HFF-Myc (cell line): ENCODE data around the gene ANKRD55.
"Not testable (repeated sequence)": the region's sequence is repeated elsewhere in the genome, so short reads cannot be mapped to it uniquely, and the experiment has no call there.

ENCODE experiments used
- DNase-seq: peaks from one replicate; pipeline ENCODE4 v3.0.0-alpha.2; 2011; ENCODE audit warnings: low read depth; ENCODE audit errors: extremely low read depth
- H3K4me3 ChIP-seq: replicated peaks from 2 replicates; pipeline ENCODE4 v1.5.1; 2011; ENCODE audit warnings: low read depth, mild to moderate bottlenecking, control low read depth, low read length
- TF ChIP-seq, protein P1 (sequence below): IDR thresholded peaks from 2 replicates; pipeline ENCODE4 v1.5.1; 2012; ENCODE audit warnings: mild to moderate bottlenecking, low read depth, low read length, control low read depth; ENCODE audit errors: missing control alignments

The ANKRD55 gene

GRCh38 chr5:56130664-56131063 lies 102.5 kb downstream of the ANKRD55 start:
- TF ChIP-seq, protein P1, sequence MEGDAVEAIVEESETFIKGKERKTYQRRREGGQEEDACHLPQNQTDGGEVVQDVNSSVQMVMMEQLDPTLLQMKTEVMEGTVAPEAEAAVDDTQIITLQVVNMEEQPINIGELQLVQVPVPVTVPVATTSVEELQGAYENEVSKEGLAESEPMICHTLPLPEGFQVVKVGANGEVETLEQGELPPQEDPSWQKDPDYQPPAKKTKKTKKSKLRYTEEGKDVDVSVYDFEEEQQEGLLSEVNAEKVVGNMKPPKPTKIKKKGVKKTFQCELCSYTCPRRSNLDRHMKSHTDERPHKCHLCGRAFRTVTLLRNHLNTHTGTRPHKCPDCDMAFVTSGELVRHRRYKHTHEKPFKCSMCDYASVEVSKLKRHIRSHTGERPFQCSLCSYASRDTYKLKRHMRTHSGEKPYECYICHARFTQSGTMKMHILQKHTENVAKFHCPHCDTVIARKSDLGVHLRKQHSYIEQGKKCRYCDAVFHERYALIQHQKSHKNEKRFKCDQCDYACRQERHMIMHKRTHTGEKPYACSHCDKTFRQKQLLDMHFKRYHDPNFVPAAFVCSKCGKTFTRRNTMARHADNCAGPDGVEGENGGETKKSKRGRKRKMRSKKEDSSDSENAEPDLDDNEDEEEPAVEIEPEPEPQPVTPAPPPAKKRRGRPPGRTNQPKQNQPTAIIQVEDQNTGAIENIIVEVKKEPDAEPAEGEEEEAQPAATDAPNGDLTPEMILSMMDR: no peak
- no peak for DNase-seq
- no peak overlapping the region for H3K4me3 ChIP-seq

GRCh38 chr5:56129288-56129687 lies 103.8 kb downstream of the ANKRD55 start:
- TF ChIP-seq, protein P1: no peak
- DNase-seq: no peak
- no peak overlapping the region for H3K4me3 ChIP-seq

DNA sequence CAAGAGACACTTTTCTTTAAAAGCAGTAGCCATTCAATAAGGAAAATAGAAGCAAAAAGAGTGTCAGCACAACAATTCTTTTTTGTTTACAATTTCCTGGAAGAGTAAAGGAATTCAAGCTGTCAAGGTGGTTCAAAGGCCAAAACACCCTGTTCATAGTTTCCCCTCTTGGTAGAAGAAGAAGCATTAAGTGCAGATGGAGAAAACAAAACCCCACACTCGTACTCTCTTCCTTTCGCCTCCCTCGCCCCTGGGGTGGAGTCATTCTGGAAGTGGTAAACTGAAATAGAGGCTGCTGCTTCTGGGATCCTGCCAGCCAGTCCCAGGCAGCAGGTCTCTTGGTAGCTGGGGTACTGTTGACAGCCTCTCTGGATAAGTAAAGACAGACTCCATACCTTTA lies 105.0 kb downstream of the ANKRD55 start:
- no peak overlapping the region for H3K4me3 ChIP-seq
- no peak for DNase-seq
- TF ChIP-seq, protein P1: no peak

DNA sequence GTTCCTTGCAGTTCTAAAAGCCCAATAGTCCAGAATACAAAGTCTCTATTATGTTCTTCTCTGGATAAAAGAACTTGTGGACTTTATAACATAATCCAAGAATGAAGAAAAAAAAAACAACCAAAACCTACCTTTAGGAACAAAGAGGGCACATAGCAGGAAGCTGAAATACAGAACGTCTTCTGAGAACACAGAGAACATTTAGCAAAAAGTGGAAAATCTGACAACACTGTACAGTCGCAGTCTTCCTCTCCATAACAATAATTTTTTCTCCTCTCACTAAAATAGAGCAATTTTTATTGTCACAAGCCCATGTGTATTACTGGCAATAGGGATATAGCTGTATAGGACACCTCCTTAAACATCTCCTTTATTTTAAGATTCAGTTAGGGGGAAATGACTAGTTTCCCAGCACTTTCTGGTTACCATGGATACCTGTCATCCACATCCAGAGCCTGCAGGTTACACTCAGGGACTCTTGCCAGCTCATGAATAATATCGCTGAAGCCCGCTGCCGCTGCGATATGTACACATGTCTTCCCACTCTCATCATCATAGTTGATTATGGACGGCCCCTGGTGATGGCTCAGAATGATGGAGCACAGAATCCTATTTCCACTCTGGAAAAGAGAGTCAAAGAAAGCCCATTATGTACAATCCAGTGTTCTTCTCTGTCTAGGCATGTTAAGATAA lies 106.5 kb downstream of the ANKRD55 start:
- DNase-seq: no peak
- TF ChIP-seq, protein P1: no peak
- H3K4me3 ChIP-seq: no peak overlapping the region

DNA sequence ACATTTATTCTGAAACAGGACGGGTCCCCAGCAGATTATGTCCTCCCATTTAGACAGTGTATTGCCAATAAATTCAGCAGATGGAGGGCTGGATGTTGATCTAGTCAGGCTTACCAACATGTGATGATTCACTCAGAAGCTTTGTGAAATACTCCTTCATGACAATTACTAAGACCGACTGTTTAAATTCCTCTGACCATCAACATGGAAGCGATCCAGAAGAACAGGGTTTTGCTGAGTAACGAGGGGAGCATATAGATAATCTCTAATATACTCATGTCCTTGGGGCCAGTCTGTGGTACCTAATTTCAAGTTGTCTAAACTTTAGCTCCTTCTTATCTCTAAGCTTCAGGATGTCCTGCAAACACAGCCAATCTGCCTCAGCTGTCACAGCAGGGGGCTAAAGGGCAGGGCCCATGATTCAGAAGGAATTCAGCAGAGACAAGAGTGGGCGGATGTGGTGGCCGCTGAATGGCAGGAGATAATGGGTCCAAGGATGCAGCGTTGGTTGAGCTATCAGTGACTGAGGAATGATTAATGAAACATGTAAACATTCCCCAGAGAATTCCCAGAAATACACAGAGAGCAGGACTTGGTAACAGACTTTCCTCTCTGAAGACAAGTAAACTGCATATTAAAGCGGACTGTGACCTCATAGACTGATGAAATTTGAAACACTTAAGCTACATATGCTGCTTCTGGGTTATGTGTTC lies 109.4 kb downstream of the ANKRD55 start:
- TF ChIP-seq, protein P1: no peak
- H3K4me3 ChIP-seq: no peak overlapping the region
- peak; percentile 93 for DNase-seq

DNA sequence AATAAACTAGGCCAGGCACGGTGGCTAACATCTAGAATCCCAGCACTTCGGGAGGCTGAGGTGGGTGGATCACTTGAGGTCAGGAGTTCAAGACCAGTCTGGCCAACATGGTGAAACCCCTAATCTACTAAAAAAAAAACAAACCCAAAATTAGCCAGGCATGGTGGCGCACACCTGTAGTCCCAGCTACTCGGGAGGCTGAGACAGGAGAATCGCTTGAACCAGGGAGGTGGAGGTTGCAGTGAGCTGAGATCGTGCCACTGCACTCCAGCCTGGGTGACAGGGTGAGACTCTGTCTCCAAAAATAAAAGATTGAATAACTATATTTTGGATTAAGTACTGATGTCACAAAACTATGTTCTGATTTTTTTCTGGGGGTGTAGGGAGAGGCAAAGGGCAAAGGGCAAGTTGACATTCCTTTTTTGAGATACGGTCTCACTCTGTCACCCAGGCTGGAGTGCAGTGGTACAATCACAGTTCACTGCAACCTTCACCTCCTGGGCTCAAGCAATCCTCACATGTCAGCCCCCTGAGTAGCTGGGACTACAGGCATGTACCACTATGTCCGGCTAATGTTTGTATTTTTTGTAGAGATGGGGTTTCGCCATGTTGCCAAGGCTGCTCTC lies 110.7 kb downstream of the ANKRD55 start:
- not testable (repeated sequence) for H3K4me3 ChIP-seq, DNase-seq

DNA sequence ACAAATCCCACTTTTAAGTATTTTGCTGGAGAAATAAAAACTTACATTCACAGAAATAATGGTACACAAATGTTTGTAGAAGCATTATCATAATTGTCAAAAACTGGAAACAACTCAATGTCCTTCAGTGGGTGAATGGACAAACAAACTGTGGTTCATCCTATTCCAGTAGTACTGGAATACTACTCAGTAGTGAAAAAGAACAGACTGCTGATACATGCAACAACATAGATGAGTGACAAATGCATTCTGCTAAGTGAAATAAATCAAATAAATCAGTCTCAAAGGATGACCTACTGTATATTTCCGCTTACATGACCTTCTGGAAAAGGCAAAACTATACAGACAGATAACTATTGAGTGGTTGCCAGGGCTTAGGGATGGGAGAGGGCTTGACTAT lies 114.1 kb downstream of the ANKRD55 start:
- no peak for DNase-seq
- H3K4me3 ChIP-seq: no peak overlapping the region
- TF ChIP-seq, protein P1: no peak
